Endothelial cell of umbilical vein (primary cell): ENCODE measurements around the gene SYDE1. TPM values are rescaled to one million over a fixed set of nuclear protein-coding genes. Genes with fewer than 3 reads are reported as not detected.
A peak's percentile ranks its signal among the peaks of the same experiment; 100 is the strongest.

ENCODE experiments used
- BruUV-seq: library from RNA; stranded (reverse); fragments of 400-500 nt; replicated peaks from 2 replicates; lab custom pipeline; 2021; lab: Mats Ljungman, UMichigan
- CTCF ChIA-PET: fragments of 300-600, 350-600 bp; sonication (Branson Sonifier 250); formaldehyde crosslinking; loops from one replicate; lab custom pipeline; 2021; ENCODE audit warnings: antibody characterized with exemption, inconsistent platforms; lab: Charles Lee
- POLR2A ChIA-PET: fragments of 300-600, 350-600 bp; sonication (Branson Sonifier 250); formaldehyde crosslinking; loops from one replicate; lab custom pipeline; 2021; ENCODE audit warnings: antibody characterized with exemption, inconsistent platforms; lab: Charles Lee
- DNase-seq: peaks from one replicate; pipeline ENCODE4 v3.0.0-alpha.2; 2011; ENCODE audit warnings: low read depth, low spot score
- FAIRE-seq: peaks from 2 replicates; lab custom pipeline; 2011; peaks lifted over from hg19 to GRCh38; lab: Jason Lieb, UNC
- H2AFZ ChIP-seq: 2 replicates; pipeline ENCODE4 v1.6.0; 2012; ENCODE audit warnings: low read depth, low read length, control low read depth, inconsistent platforms
- H3K27ac ChIP-seq: 2 replicates; pipeline ENCODE4 v1.5.1; 2011; ENCODE audit warnings: low read depth, mild to moderate bottlenecking, control low read depth, low read length, moderate library complexity; ENCODE audit not compliant: insufficient read depth
- H3K27me3 ChIP-seq, 2 experiments: 2 replicates each; pipeline versions ENCODE4 v1.6.0 to v1.6.1; 2011; ENCODE audit warnings: low read length in 2 of 2, mixed read lengths in 1 of 2; ENCODE audit not compliant: control insufficient read depth in 2 of 2, insufficient read depth in 2 of 2
- H3K36me3 ChIP-seq, 2 experiments: 2 replicates in 1 of 2; 3 replicates in 1 of 2; pipeline ENCODE4 v1.5.1; 2011; ENCODE audit warnings: low read length in 2 of 2, mild to moderate bottlenecking in 1 of 2, moderate library complexity in 1 of 2; ENCODE audit not compliant: control insufficient read depth in 2 of 2, insufficient read depth in 2 of 2; ENCODE audit errors: extremely low read depth in 1 of 2
- H3K4me1 ChIP-seq: 3 replicates; pipeline ENCODE4 v1.5.1; 2011; ENCODE audit warnings: mild to moderate bottlenecking, low read length; ENCODE audit not compliant: control insufficient read depth, insufficient read depth; ENCODE audit errors: extremely low read depth
- H3K4me2 ChIP-seq: 2 replicates; pipeline ENCODE4 v1.6.1; 2011; ENCODE audit warnings: low read length, control low read depth, mixed read lengths; ENCODE audit not compliant: insufficient read depth
- H3K4me3 ChIP-seq, 3 experiments: fragments of 200-600 bp in 1 of 3; sonication (generic), shearing (Covaris generic) in 1 of 3; replicated peaks in 1 of 3; 2 replicates each; pipeline ENCODE4 v1.5.1; 2011 to 2016; ENCODE audit warnings: control low read depth in 3 of 3, low read length in 3 of 3, mild to moderate bottlenecking in 2 of 3, inconsistent platforms in 1 of 3, low read depth in 1 of 3, moderate library complexity in 1 of 3; ENCODE audit not compliant: insufficient read depth in 1 of 3
- H3K79me2 ChIP-seq: 2 replicates; pipeline ENCODE4 v1.6.0; 2012; ENCODE audit warnings: low read length, inconsistent platforms; ENCODE audit not compliant: control insufficient read depth, insufficient read depth
- H3K9ac ChIP-seq: replicated peaks from 2 replicates; pipeline ENCODE3; 2011; ENCODE audit warnings: low read length, control low read depth; ENCODE audit not compliant: insufficient read depth; ENCODE audit errors: extremely low read depth
- H3K9me1 ChIP-seq: replicated peaks from 3 replicates; pipeline ENCODE4 v1.6.0; 2011; ENCODE audit warnings: mild to moderate bottlenecking, low read length; ENCODE audit not compliant: control insufficient read depth, insufficient read depth; ENCODE audit errors: extremely low read depth
- H3K9me3 ChIP-seq: replicated peaks from 2 replicates; pipeline ENCODE4 v1.5.1; 2012; ENCODE audit warnings: low read length, inconsistent platforms; ENCODE audit not compliant: control insufficient read depth, insufficient read depth
- H4K20me1 ChIP-seq: replicated peaks from 2 replicates; pipeline ENCODE3; 2011; ENCODE audit warnings: mild to moderate bottlenecking, low read length; ENCODE audit not compliant: control insufficient read depth, insufficient read depth; ENCODE audit errors: extremely low read depth
- EZH2 ChIP-seq: IDR thresholded peaks from 2 replicates; pipeline ENCODE4 v1.6.1; 2012; ENCODE audit warnings: borderline replicate concordance, low read depth, mild to moderate bottlenecking, moderate library complexity, low read length, inconsistent platforms; ENCODE audit not compliant: severe bottlenecking
- FOS ChIP-seq: IDR thresholded peaks from 2 replicates; pipeline ENCODE4 v1.6.1; 2011; ENCODE audit warnings: mild to moderate bottlenecking, low read length, moderate library complexity, borderline replicate concordance; ENCODE audit not compliant: insufficient read depth
- GATA2 ChIP-seq: IDR thresholded peaks from 2 replicates; pipeline ENCODE4 v1.7.0; 2011; ENCODE audit warnings: low read depth, mild to moderate bottlenecking, moderate library complexity, mixed read lengths, low read length; ENCODE audit not compliant: insufficient read length, insufficient read depth
- JUN ChIP-seq: IDR thresholded peaks from 2 replicates; pipeline ENCODE4 v1.6.1; 2011; ENCODE audit warnings: borderline replicate concordance, low read depth; ENCODE audit not compliant: insufficient read length, insufficient read depth
- MYC ChIP-seq: IDR thresholded peaks from one replicate; pipeline ENCODE4 v1.6.1; 2011; ENCODE audit warnings: mild to moderate bottlenecking, low read depth, low read length
- POLR2A ChIP-seq: IDR thresholded peaks from 2 replicates; pipeline ENCODE4 v1.6.1; 2012; ENCODE audit warnings: low read depth, mild to moderate bottlenecking, control low read depth, low read length
- POLR2AphosphoS5 ChIP-seq: IDR thresholded peaks from 2 replicates; pipeline ENCODE4 v1.6.1; 2012; ENCODE audit warnings: low read depth, mild to moderate bottlenecking, control low read depth, low read length, moderate library complexity; ENCODE audit not compliant: insufficient read depth
- dilution Hi-C: fragments of 300-500 bp; cut with MboI; formaldehyde crosslinking; loops from one replicate; pipeline ENCODE4 v1.15.0; 2019; ENCODE audit warnings: low sequenced_read_pairs; ENCODE audit not compliant: extremely low pct_ligation_motif_present
- intact Hi-C: fragments of 100-400 bp; cut with micrococcal nuclease; formaldehyde crosslinking; loops from one replicate; pipeline ENCODE4 v1.10.0; 2022
- polyA plus RNA-seq, 4 experiments: library from polyadenylated mRNA; depleted of rRNA in 3 of 4; stranded (reverse) in 3 of 4; unstranded in 1 of 4; fragments of >200 nt; gene quantifications; 2 replicates each; pipeline versions ENCODE4 v1.2.1 to v1.2.3, GENCODE V29; 2011 to 2012; ENCODE audit warnings: missing spikeins in 1 of 4
- total RNA-seq: library from RNA; stranded (reverse); gene quantifications from 2 replicates; pipeline ENCODE4 v1.2.3, GENCODE V29; 2021
- TF ChIP-seq, protein P1 (sequence below): IDR thresholded peaks from 2 replicates; pipeline ENCODE4 v1.6.1; 2011; ENCODE audit not compliant: insufficient read depth, insufficient read length
- TF ChIP-seq, protein P2 (sequence below), 2 donors: IDR thresholded peaks; 1 replicate in 1 of 2; 2 replicates in 1 of 2; pipeline ENCODE4 v1.5.1; 2011; ENCODE audit warnings: low read length in 2 of 2, mild to moderate bottlenecking in 2 of 2, moderate library complexity in 2 of 2, control low read depth in 1 of 2, inconsistent platforms in 1 of 2, low read depth in 1 of 2; ENCODE audit not compliant: insufficient read depth in 1 of 2; ENCODE audit errors: extremely low read depth in 1 of 2

Gene SYDE1
- total and polyA plus RNA-seq, 2 donors (not counting 3 experiments of a cell fraction or from before 2014, with no cell fraction given), result 33.1 to 35.3 TPM

DNA sequence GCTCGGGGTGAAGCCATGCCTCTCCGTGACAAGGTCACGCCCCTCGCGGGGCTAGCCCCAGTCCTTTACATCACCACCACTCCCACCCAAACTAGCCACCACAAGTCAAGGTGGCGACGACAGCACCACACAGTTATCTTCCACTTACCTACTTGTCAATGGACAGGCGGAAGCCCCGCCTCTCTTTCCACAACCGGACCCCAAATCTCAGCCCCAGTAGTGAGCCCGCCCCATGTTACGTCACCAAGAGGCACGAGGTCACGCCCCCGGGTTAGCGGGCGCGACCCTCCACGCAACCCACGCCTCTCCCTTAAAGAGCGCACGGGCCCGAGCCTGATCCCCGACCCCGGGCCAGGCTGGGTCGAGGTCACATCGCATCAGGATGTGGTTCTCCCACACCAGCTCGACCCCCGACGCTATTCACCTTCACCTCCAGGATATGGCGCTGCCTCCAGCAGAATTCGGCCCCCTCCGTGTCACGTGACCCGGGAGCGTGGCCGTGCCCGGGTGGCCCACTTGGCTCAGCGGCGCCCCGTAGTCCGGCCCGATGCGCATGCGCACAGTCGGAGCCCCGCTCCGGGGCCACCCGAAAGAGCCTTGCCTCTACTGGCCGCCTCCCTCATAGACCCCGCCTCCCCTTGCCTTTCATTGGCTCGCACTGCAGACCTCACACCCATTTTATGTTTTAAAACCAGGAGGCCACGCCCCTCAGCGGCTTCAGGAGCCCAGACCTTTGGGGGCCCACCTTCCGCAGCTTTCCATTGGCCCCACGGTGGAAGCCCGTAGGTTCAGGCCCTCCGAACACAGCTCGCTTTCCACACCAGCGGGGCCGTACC, 18.2 kb downstream of the SYDE1 start:
- DNase-seq (peak; percentile 98), FAIRE-seq (peak; percentile 97)
- no peaks in the 10 kb centered on the region for H3K9me3 ChIP-seq
- peak overlapping the region; percentile 52 for H3K27ac ChIP-seq
- H3K9ac ChIP-seq, result peak overlapping the region; percentile 72
- H3K36me3 ChIP-seq, result peaks cover under 1 to 9% of the 10 kb centered on the region in 2 experiments
- intact Hi-C loops (loop anchor here (1.0 kb wide), 2 partner anchors 18 to 25 kb away; partner anchors contain the start of gene SYDE1), dilution Hi-C loops (no loop called here)
- H3K4me1 ChIP-seq, result peaks cover 3% of the 10 kb centered on the region
- no peak for TF ChIP-seq JUN
- peak; percentile 63 for TF ChIP-seq POLR2AphosphoS5
- TF ChIP-seq MYC, result peak; percentile 67
- TF ChIP-seq, protein P1, sequence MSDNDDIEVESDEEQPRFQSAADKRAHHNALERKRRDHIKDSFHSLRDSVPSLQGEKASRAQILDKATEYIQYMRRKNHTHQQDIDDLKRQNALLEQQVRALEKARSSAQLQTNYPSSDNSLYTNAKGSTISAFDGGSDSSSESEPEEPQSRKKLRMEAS, result peak; percentile 88
- TF ChIP-seq POLR2A, result peak; percentile 25
- no peak for TF ChIP-seq FOS
- no peak for TF ChIP-seq EZH2
- no peak for TF ChIP-seq GATA2
- TF ChIP-seq, protein P2, sequence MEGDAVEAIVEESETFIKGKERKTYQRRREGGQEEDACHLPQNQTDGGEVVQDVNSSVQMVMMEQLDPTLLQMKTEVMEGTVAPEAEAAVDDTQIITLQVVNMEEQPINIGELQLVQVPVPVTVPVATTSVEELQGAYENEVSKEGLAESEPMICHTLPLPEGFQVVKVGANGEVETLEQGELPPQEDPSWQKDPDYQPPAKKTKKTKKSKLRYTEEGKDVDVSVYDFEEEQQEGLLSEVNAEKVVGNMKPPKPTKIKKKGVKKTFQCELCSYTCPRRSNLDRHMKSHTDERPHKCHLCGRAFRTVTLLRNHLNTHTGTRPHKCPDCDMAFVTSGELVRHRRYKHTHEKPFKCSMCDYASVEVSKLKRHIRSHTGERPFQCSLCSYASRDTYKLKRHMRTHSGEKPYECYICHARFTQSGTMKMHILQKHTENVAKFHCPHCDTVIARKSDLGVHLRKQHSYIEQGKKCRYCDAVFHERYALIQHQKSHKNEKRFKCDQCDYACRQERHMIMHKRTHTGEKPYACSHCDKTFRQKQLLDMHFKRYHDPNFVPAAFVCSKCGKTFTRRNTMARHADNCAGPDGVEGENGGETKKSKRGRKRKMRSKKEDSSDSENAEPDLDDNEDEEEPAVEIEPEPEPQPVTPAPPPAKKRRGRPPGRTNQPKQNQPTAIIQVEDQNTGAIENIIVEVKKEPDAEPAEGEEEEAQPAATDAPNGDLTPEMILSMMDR (IDR thresholded peaks at IDR 0.05; ENCODE audit: extremely low read depth in 1 of 2, insufficient read depth in 1 of 2, low read depth in 1 of 2, low read length in 2 of 2), result no peak
- H3K9me1 ChIP-seq, result no peaks in the 10 kb centered on the region
- peaks cover 10% of the 10 kb centered on the region for H3K79me2 ChIP-seq
- peak overlapping the region; percentile 49 to 80 (median 55) for H3K4me3 ChIP-seq
- peaks cover 0 to 3% of the 10 kb centered on the region in 2 experiments for H3K27me3 ChIP-seq
- H4K20me1 ChIP-seq, result no peaks in the 10 kb centered on the region
- peak overlapping the region; percentile 49 for H3K4me2 ChIP-seq
- CTCF ChIA-PET, result interaction anchor here (0.9 to 3.9 kb wide), 8 partner anchors 17 to 430 kb away, joined by 3 to 30 read pairs (median 6); no protein-coding TSS in a partner anchor
- peak overlapping the region; percentile 85 for H2AFZ ChIP-seq
- POLR2A ChIA-PET, result interaction anchor here (0.6 to 1.3 kb wide), 2 partner anchors 14 to 1200 kb away, joined by 4 to 5 read pairs; no protein-coding TSS in a partner anchor
- no TSS peak for BruUV-seq
